Amniotic stem cell (primary cell): ENCODE data around the gene TKT.
"Not testable (repeated sequence)": the region's sequence is repeated elsewhere in the genome, so short reads cannot be mapped to it uniquely, and the experiment has no call there.

Source experiments
- DNase-seq: peaks from one replicate; lab custom pipeline; 2025; lab: John Stamatoyannopoulos, UW

The TKT gene

GRCh38 chr3:53260286-53260785, 4.5 kb upstream of the TKT start:
- no peak for DNase-seq

DNA sequence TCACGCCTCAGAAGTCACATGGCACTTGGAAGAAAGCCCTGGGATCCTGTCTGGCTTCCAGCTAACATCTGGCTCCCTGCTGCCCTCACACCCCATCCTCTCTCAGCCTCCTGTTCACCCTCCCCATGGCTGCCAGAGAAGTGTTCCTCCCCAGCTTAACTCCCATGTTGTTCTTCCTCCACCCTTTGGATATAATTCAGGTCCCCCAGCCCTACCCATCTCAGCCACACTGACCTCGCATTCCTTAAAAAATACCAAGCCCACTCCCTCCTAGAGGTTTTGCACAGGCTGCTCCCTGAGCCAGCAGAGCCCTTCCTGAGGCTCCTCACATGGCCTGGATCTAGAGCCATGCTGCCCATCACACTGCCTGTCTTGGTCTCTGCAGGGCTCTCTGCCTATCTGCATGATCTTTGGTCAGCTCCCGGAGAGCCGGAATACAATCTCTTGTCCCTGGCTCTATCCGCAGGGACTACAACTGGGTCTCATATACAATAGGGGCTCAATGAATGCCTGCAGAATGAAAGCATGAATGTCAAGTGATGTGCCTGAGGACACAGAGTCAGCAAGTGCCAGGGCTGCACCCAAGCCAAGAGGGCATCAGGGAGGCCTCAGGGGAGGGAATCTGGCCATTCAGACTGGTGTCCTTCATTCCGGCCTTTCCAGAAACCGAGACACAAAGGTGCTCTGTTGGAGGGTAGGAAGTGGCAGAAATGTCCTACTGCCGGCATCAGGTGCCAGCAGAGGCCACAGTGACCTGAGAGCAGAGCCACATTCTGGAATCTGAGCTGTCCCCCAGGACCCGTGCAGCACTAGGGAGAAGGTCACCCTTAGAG, 3.8 kb upstream of the TKT start:
- no peak for DNase-seq

DNA sequence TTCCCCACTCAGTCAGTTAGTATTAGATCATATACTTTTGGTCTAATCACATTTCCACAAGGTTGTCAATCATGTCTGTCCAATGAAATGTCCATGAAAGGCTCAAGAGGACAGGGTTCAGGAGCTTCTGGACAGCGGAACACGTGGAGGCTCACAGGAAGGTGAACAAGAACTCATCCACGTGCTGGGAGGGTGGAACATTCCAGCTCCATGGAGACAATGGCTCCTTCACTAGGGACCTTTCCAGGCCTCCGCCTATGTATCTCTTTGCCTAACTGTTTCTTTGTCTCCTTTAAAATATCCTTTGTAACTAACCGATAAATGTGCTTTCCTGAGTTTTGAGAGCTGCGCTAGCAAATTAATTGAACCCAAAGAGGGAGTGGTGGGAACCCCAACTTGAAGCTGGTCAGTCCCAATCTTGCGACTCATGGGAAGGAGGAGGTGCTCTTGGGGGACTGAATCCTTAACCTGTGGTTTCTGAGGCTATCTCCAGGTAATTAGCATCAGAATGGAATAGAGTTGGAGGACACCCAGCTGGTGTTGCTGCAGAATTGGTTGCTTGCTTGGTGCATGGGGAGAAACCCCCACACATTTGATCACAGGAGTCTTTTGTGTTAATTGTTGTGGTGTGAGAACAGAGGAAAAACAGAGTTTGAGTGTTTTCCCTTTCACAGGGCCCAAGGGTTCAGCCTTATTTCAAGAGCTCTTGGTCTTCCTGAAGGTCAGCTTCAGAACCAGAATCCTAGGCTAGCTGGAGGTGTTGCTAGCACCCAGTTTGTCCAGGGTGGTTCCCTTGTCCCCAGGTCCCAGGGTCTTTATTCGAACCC, 3.0 kb upstream of the TKT start:
- no peak for DNase-seq

DNA sequence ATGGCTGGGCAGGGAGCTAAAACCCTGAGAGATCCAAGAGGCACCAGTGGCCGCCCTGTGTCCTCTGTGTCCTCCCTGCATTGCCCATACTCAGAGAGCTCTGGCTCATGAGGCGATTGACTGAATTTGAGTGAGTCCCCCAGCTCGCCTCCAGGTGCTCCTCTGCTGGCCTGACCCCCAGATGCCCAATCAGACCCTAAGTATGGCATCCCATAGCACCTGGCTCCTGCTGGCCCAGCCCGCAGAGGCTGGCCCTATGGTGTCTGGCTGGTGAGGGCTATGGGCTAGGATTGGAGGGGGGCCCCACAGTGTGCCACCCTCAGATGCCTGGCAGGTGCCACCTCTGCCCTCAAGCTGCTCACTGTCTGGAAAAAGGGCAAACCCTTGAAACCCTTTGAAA, 1.6 kb upstream of the TKT start:
- no peak for DNase-seq

DNA sequence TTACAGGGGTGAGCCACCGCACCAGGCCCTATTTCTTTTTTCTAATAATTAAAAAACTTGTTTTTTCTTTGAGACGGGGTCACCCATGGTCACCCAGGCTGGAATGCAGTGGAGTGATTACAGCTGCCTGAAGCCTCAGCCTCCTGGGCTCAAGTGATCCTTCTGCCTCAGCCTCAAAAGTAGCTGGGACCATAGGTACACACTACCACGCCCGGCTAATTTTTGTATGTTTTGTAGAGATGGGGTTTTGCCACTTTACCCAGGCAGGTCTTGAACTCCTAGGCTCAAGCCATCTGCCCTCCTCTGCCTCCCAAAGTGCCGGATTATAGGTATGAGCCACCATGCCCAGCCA, 858 bp upstream of the TKT start:
- DNase-seq: no peak

DNA sequence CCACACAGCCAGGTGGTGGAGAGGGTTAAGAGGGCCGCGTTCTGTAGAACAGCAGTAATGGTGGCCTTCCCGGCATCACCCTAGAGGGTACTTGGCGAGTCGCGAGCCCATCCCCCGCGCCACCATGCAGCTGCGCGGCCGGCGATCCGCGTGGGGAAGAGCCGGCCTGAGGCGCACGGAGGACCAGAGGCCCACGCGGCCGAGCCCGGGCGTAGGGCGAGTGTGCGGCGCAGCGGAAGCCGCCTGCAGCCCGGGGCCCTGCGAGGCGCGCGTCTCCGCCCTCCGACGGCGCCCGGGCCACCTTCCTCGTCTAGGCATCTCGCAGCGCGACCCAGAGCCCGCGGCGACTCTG, 423 bp downstream of the TKT start:
- no peak for DNase-seq

GRCh38 chr3:53254509-53255422, 1.1 kb downstream of the TKT start:
- DNase-seq: no peak

DNA sequence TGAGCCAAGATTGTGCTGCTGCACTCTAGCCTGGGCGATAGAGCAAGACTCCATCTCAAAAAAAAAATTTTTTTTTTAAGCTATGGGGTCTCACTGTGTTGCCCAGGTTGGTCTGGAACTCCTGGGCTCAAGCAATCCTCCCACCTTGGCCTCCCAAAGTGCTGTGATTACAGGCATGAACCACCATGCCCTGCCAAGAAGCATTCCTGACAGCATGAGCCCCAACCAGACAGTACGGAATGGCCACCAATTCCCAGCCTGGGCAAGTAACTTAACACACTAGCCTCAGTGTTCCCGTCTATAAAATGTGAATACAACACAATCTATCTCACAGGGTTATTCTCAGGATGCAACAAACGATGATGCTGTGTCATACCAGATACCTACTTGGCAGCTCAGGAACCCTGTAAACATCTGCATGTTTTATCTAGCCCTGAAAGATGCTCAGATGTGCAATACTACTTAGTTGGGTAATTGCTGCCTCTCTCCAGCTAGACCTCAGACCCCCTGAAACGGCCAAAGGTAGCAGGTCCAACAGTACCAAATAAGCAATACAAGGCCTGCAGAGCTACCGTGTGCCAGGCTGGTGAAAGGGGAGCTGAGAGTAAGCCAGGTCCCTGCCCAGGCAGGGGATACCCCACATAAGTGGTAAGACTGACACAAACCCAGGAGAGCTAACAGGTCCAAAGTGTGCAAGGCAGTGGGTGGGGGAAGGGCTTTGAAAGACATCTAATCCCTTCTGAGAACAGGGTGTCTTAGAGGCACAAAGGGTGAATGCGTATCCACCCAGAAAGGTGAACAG, 1.9 kb downstream of the TKT start:
- DNase-seq: no peak

GRCh38 chr3:53252947-53253322, 2.9 kb downstream of the TKT start:
- not testable (repeated sequence) for DNase-seq

DNA sequence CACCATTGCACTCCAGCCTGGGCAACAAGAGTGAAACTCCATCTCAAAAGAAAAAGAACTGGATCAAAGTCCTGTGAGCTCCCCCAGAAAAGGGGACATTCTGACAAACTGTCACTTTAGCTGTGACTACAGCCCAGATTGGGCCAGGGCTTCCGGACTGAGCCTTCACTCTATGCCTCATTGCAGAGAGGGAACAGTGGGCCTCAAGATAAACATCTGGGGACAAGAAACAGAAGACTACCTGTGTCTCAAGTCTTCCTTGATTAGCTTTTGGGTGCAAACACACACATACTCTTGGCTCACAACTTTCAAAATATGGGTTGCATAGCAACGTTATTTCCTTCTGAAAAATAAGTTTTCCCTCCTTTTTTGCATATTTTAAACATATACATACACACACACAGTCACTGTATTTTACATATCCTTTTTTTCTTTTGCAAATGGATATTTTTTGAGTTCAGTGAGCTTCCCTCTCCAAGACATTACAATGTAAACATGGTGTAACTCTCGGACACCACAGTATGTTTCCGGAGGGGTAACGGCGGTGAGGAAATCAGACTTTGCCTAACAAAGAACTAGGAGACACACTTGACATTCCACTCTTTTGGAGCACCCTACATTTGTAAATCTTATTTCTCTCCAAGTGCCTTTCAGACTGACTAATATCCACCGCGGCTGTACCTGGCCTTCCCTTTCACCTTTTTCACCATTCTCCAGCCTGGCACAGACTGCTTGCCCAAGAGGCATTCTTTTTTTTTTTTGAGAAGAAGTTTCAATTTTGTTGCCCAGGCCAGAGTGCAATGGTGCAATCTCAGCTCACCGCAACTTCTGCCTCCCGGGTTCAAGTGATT, 3.5 kb downstream of the TKT start:
- DNase-seq: no peak

- no peak for DNase-seq
Measured at GRCh38 chr3:53250881-53251605, 4.8 kb downstream of the TKT start.

DNA sequence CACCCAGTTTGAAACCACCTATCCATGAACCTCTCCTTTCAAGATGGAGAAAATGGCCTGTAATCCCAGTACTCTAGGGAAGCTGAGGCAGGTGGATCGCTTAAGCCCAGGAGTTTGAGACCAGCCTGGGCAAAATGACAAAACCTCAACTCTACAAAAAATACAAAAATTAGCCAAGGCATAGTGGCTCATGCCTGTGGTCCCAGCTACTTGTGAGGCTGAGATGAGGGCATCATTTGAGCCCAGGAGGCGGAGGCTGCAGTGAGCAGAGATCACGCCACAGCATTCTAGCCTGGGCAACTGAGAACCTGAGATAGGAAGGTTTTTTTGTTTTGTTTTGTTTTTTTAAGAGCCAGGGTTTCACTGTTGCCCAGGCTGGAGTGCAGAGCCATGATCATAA, 5.4 kb downstream of the TKT start:
- no peak for DNase-seq

GRCh38 chr3:53248161-53248560, 7.7 kb downstream of the TKT start:
- DNase-seq: no peak

DNA sequence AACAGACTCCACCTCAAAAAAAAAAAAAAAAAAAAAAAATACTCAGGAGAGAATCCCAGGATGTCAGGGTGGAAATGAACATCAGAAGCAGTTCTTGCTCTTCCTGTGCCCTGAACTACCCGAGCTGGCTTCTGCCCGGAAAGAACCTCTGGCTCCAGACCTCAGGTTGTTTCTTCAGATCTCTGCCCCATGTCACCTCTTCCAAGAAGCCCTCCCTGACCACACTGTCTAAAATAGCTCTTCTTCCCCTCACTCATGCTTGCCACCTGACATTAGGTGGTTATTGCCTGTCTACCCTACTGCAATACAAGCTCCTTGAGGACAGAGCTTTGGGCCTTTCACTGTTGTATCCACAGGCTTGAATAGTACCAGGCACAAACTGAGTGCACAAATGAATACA, 8.2 kb downstream of the TKT start:
- DNase-seq: no peak

DNA sequence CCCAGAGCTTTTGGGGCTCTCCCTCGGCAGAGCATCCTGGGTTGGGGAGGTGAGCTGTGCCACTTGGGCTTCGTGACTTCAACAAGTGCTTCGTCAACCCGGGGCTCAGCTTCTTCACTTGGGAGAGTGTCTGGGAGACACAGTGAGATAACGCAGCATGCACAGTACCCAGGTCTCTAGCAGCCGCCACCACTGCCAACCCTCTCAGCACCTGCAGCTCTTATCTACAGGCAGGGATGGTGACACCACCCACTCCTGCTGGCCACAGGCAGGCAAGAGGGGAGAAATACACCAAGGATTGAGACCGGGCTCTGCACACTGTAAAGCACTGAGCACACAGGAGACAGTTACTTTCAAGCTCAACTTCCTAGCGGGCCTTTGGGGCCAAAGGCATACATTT, 11.6 kb downstream of the TKT start:
- no peak for DNase-seq

- no peak for DNase-seq
Measured at GRCh38 chr3:53243785-53244184, 12.0 kb downstream of the TKT start.

- no peak for DNase-seq
Measured at GRCh38 chr3:53243165-53243564, 12.7 kb downstream of the TKT start.

GRCh38 chr3:53242642-53243041, 13.2 kb downstream of the TKT start:
- DNase-seq: no peak

DNA sequence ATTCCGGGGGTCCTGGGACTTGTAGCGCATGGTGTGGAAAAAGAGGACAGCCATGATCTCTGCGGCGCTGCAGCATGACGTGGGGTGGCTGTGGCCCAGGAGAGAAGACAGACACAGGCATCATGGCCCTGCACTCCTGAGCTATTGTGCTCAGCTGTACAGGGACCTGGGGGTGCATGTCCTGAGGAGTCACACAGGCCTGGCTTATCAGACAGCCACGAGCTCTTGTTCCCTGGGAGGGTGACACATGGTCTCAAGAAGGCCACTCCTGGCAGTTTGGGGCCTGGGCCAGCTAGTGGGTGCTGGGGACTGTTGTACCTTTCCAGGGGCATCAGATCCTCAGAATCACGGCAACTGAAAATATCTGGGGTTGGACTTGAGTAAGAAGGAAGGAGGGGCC, 13.7 kb downstream of the TKT start:
- DNase-seq: no peak
